Measurements from ENCODE around the gene CHD5.

GRCh38 chr1:6184083-6184783 lies 4.1 kb upstream of the CHD5 start:
- TF ChIP-seq EZH2 (IDR thresholded peaks at IDR 0.05) (no peak), SP1 (IDR thresholded peaks at IDR 0.05; ENCODE audit: low read depth) (no peak)
- TF ChIP-seq, protein P1, sequence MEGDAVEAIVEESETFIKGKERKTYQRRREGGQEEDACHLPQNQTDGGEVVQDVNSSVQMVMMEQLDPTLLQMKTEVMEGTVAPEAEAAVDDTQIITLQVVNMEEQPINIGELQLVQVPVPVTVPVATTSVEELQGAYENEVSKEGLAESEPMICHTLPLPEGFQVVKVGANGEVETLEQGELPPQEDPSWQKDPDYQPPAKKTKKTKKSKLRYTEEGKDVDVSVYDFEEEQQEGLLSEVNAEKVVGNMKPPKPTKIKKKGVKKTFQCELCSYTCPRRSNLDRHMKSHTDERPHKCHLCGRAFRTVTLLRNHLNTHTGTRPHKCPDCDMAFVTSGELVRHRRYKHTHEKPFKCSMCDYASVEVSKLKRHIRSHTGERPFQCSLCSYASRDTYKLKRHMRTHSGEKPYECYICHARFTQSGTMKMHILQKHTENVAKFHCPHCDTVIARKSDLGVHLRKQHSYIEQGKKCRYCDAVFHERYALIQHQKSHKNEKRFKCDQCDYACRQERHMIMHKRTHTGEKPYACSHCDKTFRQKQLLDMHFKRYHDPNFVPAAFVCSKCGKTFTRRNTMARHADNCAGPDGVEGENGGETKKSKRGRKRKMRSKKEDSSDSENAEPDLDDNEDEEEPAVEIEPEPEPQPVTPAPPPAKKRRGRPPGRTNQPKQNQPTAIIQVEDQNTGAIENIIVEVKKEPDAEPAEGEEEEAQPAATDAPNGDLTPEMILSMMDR (IDR thresholded peaks at IDR 0.05 in 2 of 3, conservative IDR thresholded peaks at IDR 0.05 in 1 of 3; ENCODE audit: borderline replicate concordance in 1 of 3, insufficient read depth in 1 of 3, low read depth in 2 of 3, low read length in 2 of 3), result no peak
